ENCODE results near the gene TMEM143. TPM values are rescaled to one million over a fixed set of nuclear protein-coding genes. Genes with fewer than 3 reads are reported as not detected.

The TMEM143 gene
- total RNA-seq, 1 donor from 2014 or later: 10.2 TPM

DNA sequence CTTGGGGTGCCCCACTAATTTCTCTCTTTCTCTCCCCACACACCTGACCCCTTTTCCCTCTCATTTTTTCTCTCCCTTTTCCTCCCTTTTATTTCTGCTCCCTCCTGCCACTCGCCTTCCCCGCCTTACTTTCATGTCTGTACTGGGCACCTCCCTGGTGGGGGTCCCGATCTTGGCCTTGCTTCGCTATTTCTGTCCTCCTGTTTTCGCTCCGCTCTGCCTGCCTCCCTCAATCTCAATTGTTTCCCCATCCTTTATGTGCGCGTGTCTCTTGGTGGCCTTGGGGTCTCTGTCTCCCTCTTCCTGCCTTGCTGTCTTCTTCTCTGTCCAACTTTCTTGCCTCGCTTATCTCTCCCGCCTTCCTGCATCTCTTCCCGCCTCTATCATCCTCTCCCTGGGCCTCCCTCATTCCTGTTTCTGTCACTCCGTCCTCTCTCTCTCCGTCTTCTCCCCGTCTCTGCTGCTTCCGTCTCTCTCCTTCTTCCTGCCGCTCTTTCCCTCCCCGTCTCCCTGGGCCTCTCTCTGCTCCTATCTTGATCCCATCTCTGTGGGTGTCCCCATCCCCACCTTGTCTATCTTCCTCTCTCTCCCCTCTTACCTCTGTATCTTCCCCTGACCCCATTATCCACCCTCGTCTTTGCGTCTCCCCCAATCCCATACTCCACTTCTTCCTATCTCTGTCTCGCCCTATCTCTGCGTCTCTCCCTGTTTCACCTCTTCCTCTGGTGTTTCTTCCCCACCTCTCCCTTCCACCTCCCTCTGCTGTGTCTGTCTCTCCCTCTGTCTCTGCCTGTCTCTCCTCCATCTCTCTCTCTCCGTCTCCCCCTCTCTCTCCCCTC, 33.7 kb upstream of the TMEM143 start:
- no peak for ATAC-seq (ENCODE audit: low read depth)
- TF ChIP-seq, protein P1, sequence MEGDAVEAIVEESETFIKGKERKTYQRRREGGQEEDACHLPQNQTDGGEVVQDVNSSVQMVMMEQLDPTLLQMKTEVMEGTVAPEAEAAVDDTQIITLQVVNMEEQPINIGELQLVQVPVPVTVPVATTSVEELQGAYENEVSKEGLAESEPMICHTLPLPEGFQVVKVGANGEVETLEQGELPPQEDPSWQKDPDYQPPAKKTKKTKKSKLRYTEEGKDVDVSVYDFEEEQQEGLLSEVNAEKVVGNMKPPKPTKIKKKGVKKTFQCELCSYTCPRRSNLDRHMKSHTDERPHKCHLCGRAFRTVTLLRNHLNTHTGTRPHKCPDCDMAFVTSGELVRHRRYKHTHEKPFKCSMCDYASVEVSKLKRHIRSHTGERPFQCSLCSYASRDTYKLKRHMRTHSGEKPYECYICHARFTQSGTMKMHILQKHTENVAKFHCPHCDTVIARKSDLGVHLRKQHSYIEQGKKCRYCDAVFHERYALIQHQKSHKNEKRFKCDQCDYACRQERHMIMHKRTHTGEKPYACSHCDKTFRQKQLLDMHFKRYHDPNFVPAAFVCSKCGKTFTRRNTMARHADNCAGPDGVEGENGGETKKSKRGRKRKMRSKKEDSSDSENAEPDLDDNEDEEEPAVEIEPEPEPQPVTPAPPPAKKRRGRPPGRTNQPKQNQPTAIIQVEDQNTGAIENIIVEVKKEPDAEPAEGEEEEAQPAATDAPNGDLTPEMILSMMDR (IDR thresholded peaks at IDR 0.05): no peak
- no peak for DNase-seq
- CTCF ChIA-PET: no interaction called here
- H3K4me3 Mint-ChIP-seq: peak overlapping the region; percentile 80
- POLR2A ChIA-PET: no interaction called here
- intact Hi-C loops (cut with micrococcal nuclease): loop anchor here (1.0 to 2.0 kb wide), 4 partner anchors 17 to 95 kb away; partner anchors contain the start of gene SYNGR4
- H3K27ac Mint-ChIP-seq: peak overlapping the region; percentile 64
- peaks cover 26% of the 10 kb centered on the region for H3K27me3 Mint-ChIP-seq
- H3K4me1 Mint-ChIP-seq: peaks cover 45% of the 10 kb centered on the region
- peaks cover 3% of the 10 kb centered on the region for H3K9me3 Mint-ChIP-seq
- no peaks in the 10 kb centered on the region for H3K36me3 Mint-ChIP-seq (ENCODE audit: low read depth)

DNA sequence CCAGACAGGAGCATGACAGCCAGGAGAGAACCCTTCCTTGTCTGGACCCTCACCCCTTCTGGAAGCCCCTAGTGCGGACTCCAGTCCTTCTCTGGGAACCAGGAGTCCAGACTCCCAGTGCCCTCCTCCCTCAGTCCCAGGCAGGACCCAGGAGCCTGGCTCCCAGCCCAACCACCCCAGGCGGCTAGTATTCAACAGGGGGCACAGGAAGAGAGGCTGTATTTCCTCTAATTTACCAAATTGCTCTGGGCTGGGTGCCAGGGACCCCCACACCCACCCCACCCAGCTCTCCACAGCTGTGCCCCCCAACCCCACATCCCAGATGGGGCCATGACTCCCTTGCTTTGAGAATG, 33.1 kb upstream of the TMEM143 start:
- Mint-ChIP-seq H3K4me1 (peaks cover 45% of the 10 kb centered on the region), H3K36me3 (ENCODE audit: low read depth) (no peaks in the 10 kb centered on the region), H3K27ac (no peak overlapping the region), H3K9me3 (peaks cover 3% of the 10 kb centered on the region), H3K27me3 (peaks cover 26% of the 10 kb centered on the region), H3K4me3 (no peak overlapping the region)
- CTCF ChIA-PET: no interaction called here
- no peak for ATAC-seq (ENCODE audit: low read depth)
- TF ChIP-seq, protein P1 (IDR thresholded peaks at IDR 0.05): no peak
- intact Hi-C loops (cut with micrococcal nuclease): no loop called here
- DNase-seq: no peak
- POLR2A ChIA-PET: no interaction called here

DNA sequence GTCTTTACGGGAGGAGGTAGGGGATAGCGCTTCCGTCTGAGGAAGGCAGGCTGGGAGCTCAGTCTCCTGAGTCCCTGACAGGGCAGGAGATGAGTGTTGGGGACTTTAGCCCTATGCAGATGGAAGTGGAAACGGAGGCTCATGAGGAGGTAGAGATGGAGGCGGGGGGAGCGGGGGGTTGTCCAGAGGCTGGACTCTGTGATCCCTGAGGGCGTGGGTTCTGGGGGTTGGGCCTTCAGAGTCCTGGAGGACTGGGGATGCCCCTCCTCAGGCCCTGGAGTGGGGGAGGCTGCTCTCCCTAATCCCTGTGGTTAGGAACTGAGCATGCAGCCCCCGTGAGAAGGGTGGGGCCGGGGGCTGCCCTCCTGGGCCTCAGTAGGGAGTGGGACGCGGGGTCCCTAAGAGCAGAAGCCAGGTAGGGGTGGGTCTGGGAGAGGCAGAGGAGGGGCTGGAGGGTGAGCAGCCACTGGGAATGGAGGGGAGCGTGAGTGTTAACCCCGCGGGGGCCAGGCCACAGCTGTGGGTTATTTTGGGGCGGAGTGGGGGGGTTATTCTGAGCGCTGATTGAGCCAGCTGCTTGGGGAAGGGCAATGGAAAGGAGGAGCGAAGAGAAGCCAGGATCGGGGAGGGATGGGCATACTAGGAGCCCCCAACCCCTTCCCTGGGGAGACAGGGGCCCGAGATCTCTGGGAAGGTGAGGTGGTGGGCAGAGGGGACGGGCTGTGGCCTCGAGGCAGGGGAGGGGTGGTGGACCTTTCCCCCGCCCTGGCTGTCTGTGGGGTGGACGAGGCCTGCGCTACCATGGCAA, 32.5 kb upstream of the TMEM143 start:
- TF ChIP-seq, protein P1 (IDR thresholded peaks at IDR 0.05): no peak
- peaks cover 49% of the 10 kb centered on the region for H3K4me1 Mint-ChIP-seq
- ChIA-PET POLR2A (interaction anchor here (0.6 to 1.2 kb wide), 3 partner anchors 33 to 226 kb away, joined by 4 to 6 read pairs (median 4); no protein-coding TSS in a partner anchor), CTCF (no interaction called here)
- no peak overlapping the region for H3K27ac Mint-ChIP-seq
- intact Hi-C loops (cut with micrococcal nuclease): no loop called here
- no peaks in the 10 kb centered on the region for H3K36me3 Mint-ChIP-seq (ENCODE audit: low read depth)
- no peak overlapping the region for H3K4me3 Mint-ChIP-seq
- H3K9me3 Mint-ChIP-seq: peaks cover 3% of the 10 kb centered on the region
- peaks cover 26% of the 10 kb centered on the region for H3K27me3 Mint-ChIP-seq
- DNase-seq (no peak), ATAC-seq (ENCODE audit: low read depth) (no peak)

DNA sequence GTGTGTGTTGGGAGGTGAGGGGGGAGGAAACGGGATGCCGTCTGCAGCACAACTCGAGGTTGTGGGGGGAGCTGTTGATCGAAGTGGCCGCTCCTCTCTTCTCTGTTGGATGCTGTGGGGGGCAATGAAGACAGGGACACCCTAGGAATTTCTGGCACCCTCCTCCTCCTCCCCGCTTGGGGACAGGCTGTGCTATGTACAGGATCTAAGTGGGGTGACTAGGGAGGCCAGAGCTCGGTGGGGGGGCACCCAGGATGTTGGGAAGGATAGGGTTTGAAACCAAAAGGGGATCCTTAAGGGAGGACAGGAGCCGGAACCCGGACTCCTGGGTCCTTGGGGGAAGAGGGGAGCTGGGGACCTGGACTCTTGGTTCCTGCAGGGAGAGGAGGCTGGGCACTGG, 31.8 kb upstream of the TMEM143 start:
- intact Hi-C loops (cut with micrococcal nuclease): no loop called here
- peaks cover 51% of the 10 kb centered on the region for H3K4me1 Mint-ChIP-seq
- ChIA-PET POLR2A (interaction anchor here (0.6 to 1.4 kb wide), 6 partner anchors 20 to 1656 kb away, joined by 3 to 6 read pairs (median 4); partner anchors contain the start of genes SYNGR4 and TMEM143), CTCF (no interaction called here)
- ATAC-seq (ENCODE audit: low read depth) (no peak), DNase-seq (no peak)
- H3K4me3 Mint-ChIP-seq: peak overlapping the region; percentile 7
- no peak overlapping the region for H3K27ac Mint-ChIP-seq
- TF ChIP-seq, protein P1 (IDR thresholded peaks at IDR 0.05): no peak
- H3K36me3 Mint-ChIP-seq (ENCODE audit: low read depth): peaks cover 5% of the 10 kb centered on the region
- H3K27me3 Mint-ChIP-seq: peaks cover 26% of the 10 kb centered on the region
- H3K9me3 Mint-ChIP-seq: peaks cover 3% of the 10 kb centered on the region

DNA sequence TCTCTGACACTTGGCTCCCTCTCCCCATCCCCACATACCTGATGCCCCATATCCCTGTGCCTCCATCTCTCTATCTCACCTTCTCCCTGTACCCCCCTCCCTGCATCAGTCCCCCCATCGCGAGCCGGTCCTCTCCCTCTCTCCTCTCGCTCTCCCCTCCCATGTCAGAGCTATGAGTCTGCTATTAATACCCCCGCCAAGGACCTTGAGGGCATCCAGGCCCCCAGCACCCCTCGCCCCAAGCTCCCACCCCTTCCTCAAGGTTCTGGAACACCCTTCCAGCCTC, 31.4 kb upstream of the TMEM143 start:
- Mint-ChIP-seq H3K9me3 (peaks cover 3% of the 10 kb centered on the region), H3K27me3 (peaks cover 26% of the 10 kb centered on the region), H3K4me1 (peaks cover 52% of the 10 kb centered on the region), H3K4me3 (peak overlapping the region; percentile 51), H3K27ac (no peak overlapping the region), H3K36me3 (ENCODE audit: low read depth) (peaks cover 5% of the 10 kb centered on the region)
- ChIA-PET CTCF (interaction anchor here (1.3 kb wide), 1 partner anchor 53 kb away, joined by 3 read pairs; no protein-coding TSS in a partner anchor), POLR2A (interaction anchor here (0.6 to 1.4 kb wide), 5 partner anchors 20 to 1656 kb away, joined by 3 to 6 read pairs (median 4); partner anchors contain the start of genes SYNGR4 and TMEM143)
- no peak for DNase-seq
- TF ChIP-seq, protein P1 (IDR thresholded peaks at IDR 0.05): no peak
- intact Hi-C loops (cut with micrococcal nuclease): no loop called here
- no peak for ATAC-seq (ENCODE audit: low read depth)

Measured in activated B cell treated with CpG ODN at 0.5 μM for 24 hours (primary cell).